DOHH2 (cell line): Measurements from ENCODE around the gene HAPLN3.

Source experiments
- CTCF ChIP-seq: fragments of 200-600 bp; sonication (generic); IDR thresholded peaks from one replicate; pipeline ENCODE4 v1.5.1; 2014; ENCODE audit warnings: antibody characterized with exemption, mild to moderate bottlenecking, low read depth, low read length; ENCODE audit not compliant: poor library complexity, severe bottlenecking
- EZH2phosphoT487 ChIP-seq: fragments of 200-600 bp; sonication (generic); IDR thresholded peaks from 2 replicates; pipeline ENCODE4 v1.6.1; 2017; ENCODE audit warnings: borderline replicate concordance, mild to moderate bottlenecking, antibody characterized with exemption, low read length, moderate library complexity, mixed read lengths

GRCh38 chr15:88894819-88895767 lies at the start of gene HAPLN3:
- TF ChIP-seq CTCF (no peak), EZH2phosphoT487 (0 out of 2 replicates have a peak, but pooled peaks have one; percentile 59)
